NCI-H226 (cell line): Measurements from ENCODE around the gene SULT1B1.
A peak's percentile ranks its signal among the peaks of the same experiment; 100 is the strongest.
"Not testable (repeated sequence)": the region's sequence is repeated elsewhere in the genome, so short reads cannot be mapped to it uniquely, and the experiment has no call there.

Source experiments
- DNase-seq: peaks from one replicate; pipeline ENCODE4 v3.0.0-alpha.2; 2015

SULT1B1 gene

GRCh38 chr4:69760455-69760854 is at the start of gene SULT1B1:
TSS of gene SULT1B1 (minus strand) at chr4:69760620. CDS start at chr4:69755217, 5,403 bp downstream.
- DNase-seq: peak; percentile 35

GRCh38 chr4:69800599-69800998 is 40.2 kb upstream of the SULT1B1 start:
- DNase-seq: peak; percentile 51

- no peak for DNase-seq
These were observed 38.9 kb upstream of the SULT1B1 start for GRCh38 chr4:69799337-69799736.

- DNase-seq: no peak
These were observed 33.3 kb upstream of the SULT1B1 start for GRCh38 chr4:69793732-69794131.

GRCh38 chr4:69787879-69788278 is 27.5 kb upstream of the SULT1B1 start:
- DNase-seq: peak; percentile 26

GRCh38 chr4:69786547-69786946 is 26.1 kb upstream of the SULT1B1 start:
- no peak for DNase-seq

- no peak for DNase-seq
These were observed 24.9 kb upstream of the SULT1B1 start for GRCh38 chr4:69785211-69785831.

- no peak for DNase-seq
These were observed 22.4 kb upstream of the SULT1B1 start for GRCh38 chr4:69782651-69783310.

GRCh38 chr4:69781458-69782418 is 21.3 kb upstream of the SULT1B1 start:
- no peak for DNase-seq

- DNase-seq: no peak
These were observed 19.7 kb upstream of the SULT1B1 start for GRCh38 chr4:69780141-69780540.

GRCh38 chr4:69776696-69777095 is 16.3 kb upstream of the SULT1B1 start:
- no peak for DNase-seq

GRCh38 chr4:69775321-69775867 is 15.0 kb upstream of the SULT1B1 start:
- no peak for DNase-seq

GRCh38 chr4:69773484-69773883 is 13.1 kb upstream of the SULT1B1 start:
- DNase-seq: peak; percentile 88

- not testable (repeated sequence) for DNase-seq
These were observed 8.1 kb upstream of the SULT1B1 start for GRCh38 chr4:69768554-69768953.

GRCh38 chr4:69765751-69766150 is 5.3 kb upstream of the SULT1B1 start:
- DNase-seq: no peak

- DNase-seq: no peak
These were observed 3.9 kb upstream of the SULT1B1 start for GRCh38 chr4:69764311-69764710.

GRCh38 chr4:69763233-69763632 is 2.8 kb upstream of the SULT1B1 start:
- DNase-seq: no peak

GRCh38 chr4:69759189-69759604 is 1.2 kb downstream of the SULT1B1 start:
- DNase-seq: no peak

- DNase-seq: no peak
These were observed 3.0 kb downstream of the SULT1B1 start for GRCh38 chr4:69757464-69757863.

GRCh38 chr4:69754926-69755580 is 5.4 kb downstream of the SULT1B1 start:
- no peak for DNase-seq

- no peak for DNase-seq
These were observed 6.7 kb downstream of the SULT1B1 start for GRCh38 chr4:69753686-69754085.

GRCh38 chr4:69750346-69750745 is 10.1 kb downstream of the SULT1B1 start:
- no peak for DNase-seq

GRCh38 chr4:69749771-69750170 is 10.6 kb downstream of the SULT1B1 start:
- DNase-seq: peak; percentile 71
